Natural killer cell (primary cell): ENCODE measurements around the gene RAB1A. TPM values are rescaled to one million over a fixed set of nuclear protein-coding genes. Genes with fewer than 3 reads are reported as not detected.

Experiments used
- ATAC-seq, 3 donors: fragments of 150-1000 bp in 2 of 3; fragments of 200-7000 bp in 1 of 3; cut with Tn5 transposase; 1 replicate in 1 of 3; 2 replicates in 2 of 3; pipeline ENCODE4 v1.10.0; 2021; ENCODE audit warnings: mild to moderate bottlenecking in 2 of 3, moderate library complexity in 2 of 3
- DNase-seq, 2 donors: peaks; one replicate each; pipeline versions ENCODE4 v3.0.0 to v3.0.0-alpha.2; 2013 to 2021; ENCODE audit warnings: mixed read lengths in 1 of 2
- H3K27ac ChIP-seq: one replicate; pipeline ENCODE4 v1.5.1; 2013; ENCODE audit warnings: mild to moderate bottlenecking, low read length
- H3K27me3 ChIP-seq: one replicate; pipeline ENCODE4 v1.6.1; 2013; ENCODE audit warnings: low read length; ENCODE audit not compliant: control insufficient read depth, insufficient read depth
- H3K36me3 ChIP-seq: one replicate; pipeline ENCODE4 v1.6.1; 2013; ENCODE audit warnings: low read length; ENCODE audit not compliant: control insufficient read depth, insufficient read depth
- H3K4me1 ChIP-seq: one replicate; pipeline ENCODE4 v1.6.1; 2013; ENCODE audit warnings: low read length; ENCODE audit not compliant: control insufficient read depth, insufficient read depth
- H3K4me3 ChIP-seq: one replicate; pipeline ENCODE4 v1.5.1; 2013; ENCODE audit warnings: low read length
- H3K9me3 ChIP-seq: one replicate; pipeline ENCODE4 v1.6.1; 2013; ENCODE audit warnings: low read length; ENCODE audit not compliant: control insufficient read depth, insufficient read depth
- H3K27ac Mint-ChIP-seq, 2 donors: one replicate each; pipeline ENCODE4 v1.8.0; 2022; ENCODE audit warnings: mild to moderate bottlenecking in 2 of 2, mixed read lengths in 2 of 2, moderate library complexity in 1 of 2
- H3K27me3 Mint-ChIP-seq, 2 donors: one replicate each; pipeline ENCODE4 v1.8.0; 2022; ENCODE audit warnings: low read depth in 2 of 2, mixed read lengths in 2 of 2
- H3K36me3 Mint-ChIP-seq: one replicate; pipeline ENCODE4 v1.8.0; 2022; ENCODE audit warnings: mixed read lengths
- H3K4me1 Mint-ChIP-seq, 2 donors: one replicate each; pipeline ENCODE4 v1.8.0; 2022; ENCODE audit warnings: mixed read lengths in 2 of 2
- H3K4me3 Mint-ChIP-seq: one replicate; pipeline ENCODE4 v1.8.0; 2022; ENCODE audit warnings: mild to moderate bottlenecking, moderate library complexity, mixed read lengths
- H3K9me3 Mint-ChIP-seq, 2 donors: one replicate each; pipeline ENCODE4 v1.8.0; 2022; ENCODE audit warnings: mixed read lengths in 2 of 2
- WGBS: methylation state at CpG from one replicate; pipeline ENCODE4 v1.1.7; 2013; ENCODE audit warnings: missing lambda C conversion rate; ENCODE audit not compliant: insufficient coverage; 5-methylcytosine and 5-hydroxymethylcytosine counted together
- intact Hi-C: fragments of 100-400 bp; cut with micrococcal nuclease; formaldehyde crosslinking; loops from one replicate; pipeline ENCODE4 v1.14.2; 2022
- total RNA-seq, 4 donors: library from RNA; stranded (reverse); fragments of 120-200 nt in 1 of 4; gene quantifications; one replicate each; pipeline versions ENCODE4 v1.2.3 to v1.2.4, GENCODE V29; 2013 to 2022
- TF ChIP-seq, protein P1 (sequence below): fragments of 200-600 bp; IDR thresholded peaks from one replicate; pipeline ENCODE4 v1.8.0; 2022; ENCODE audit warnings: antibody characterized with exemption

The RAB1A gene
- total RNA-seq, 3 donors from 2014 or later (not counting 1 experiment from before 2014, with no cell fraction given): 83.5 to 101 (median 93.6) TPM

DNA sequence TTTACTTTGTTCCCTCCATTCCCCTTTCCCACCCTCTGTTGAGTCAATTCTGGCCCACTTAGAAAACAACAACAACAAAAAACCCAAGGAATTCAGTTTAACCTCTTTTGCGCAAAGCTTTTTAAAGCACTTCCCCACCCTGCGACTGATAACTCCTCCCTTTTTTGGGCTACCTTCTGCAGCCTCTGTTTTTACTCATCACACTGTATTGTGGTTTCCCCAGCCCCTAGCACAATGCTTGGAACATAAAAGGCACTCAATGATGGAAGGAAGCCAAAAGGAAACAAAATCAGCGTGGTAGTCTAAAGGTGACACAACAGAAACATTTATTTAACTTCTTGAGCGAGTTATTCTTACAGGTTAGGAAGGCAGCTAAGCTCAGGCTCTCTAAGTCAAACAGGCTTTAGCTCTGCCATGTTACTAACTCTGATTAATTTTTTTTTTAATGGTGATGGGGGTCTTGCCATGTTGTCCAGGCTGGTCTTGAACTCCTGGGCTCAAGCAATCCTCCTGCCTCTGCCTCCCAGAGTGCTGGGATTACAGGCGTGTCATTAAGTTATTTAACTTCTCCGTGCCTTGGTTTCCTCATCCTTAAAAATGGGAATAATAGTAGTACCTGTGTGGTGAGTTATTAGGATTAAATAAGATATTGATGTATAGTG is 72.4 kb downstream of the RAB1A start:
- peak in 1 of 2 donors; percentile 89 for DNase-seq
- TF ChIP-seq, protein P1, sequence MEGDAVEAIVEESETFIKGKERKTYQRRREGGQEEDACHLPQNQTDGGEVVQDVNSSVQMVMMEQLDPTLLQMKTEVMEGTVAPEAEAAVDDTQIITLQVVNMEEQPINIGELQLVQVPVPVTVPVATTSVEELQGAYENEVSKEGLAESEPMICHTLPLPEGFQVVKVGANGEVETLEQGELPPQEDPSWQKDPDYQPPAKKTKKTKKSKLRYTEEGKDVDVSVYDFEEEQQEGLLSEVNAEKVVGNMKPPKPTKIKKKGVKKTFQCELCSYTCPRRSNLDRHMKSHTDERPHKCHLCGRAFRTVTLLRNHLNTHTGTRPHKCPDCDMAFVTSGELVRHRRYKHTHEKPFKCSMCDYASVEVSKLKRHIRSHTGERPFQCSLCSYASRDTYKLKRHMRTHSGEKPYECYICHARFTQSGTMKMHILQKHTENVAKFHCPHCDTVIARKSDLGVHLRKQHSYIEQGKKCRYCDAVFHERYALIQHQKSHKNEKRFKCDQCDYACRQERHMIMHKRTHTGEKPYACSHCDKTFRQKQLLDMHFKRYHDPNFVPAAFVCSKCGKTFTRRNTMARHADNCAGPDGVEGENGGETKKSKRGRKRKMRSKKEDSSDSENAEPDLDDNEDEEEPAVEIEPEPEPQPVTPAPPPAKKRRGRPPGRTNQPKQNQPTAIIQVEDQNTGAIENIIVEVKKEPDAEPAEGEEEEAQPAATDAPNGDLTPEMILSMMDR: no peak
- peaks cover 35% of the 10 kb centered on the region for H3K4me1 ChIP-seq
- peak overlapping the region; percentile 40 to 84 for H3K27ac Mint-ChIP-seq
- ATAC-seq: no peak
- no peaks in the 10 kb centered on the region for H3K27me3 Mint-ChIP-seq
- intact Hi-C loops: loop anchor here (2.0 to 10.0 kb wide), 3 partner anchors 73 to 413 kb away; partner anchors contain the start of gene RAB1A
- peak overlapping the region; percentile 71 for H3K4me3 ChIP-seq
- no peaks in the 10 kb centered on the region for H3K27me3 ChIP-seq
- H3K27ac ChIP-seq: peak overlapping the region; percentile 5
- no peaks in the 10 kb centered on the region for H3K36me3 ChIP-seq
- H3K4me3 Mint-ChIP-seq: peak overlapping the region; percentile 81
- WGBS: 34% methylated on average over 6 of the region's 6 CpGs
- H3K36me3 Mint-ChIP-seq: no peaks in the 10 kb centered on the region
- H3K9me3 Mint-ChIP-seq: no peaks in the 10 kb centered on the region
- no peaks in the 10 kb centered on the region for H3K9me3 ChIP-seq
- H3K4me1 Mint-ChIP-seq: peaks cover 30 to 36% of the 10 kb centered on the region in 2 donors

DNA sequence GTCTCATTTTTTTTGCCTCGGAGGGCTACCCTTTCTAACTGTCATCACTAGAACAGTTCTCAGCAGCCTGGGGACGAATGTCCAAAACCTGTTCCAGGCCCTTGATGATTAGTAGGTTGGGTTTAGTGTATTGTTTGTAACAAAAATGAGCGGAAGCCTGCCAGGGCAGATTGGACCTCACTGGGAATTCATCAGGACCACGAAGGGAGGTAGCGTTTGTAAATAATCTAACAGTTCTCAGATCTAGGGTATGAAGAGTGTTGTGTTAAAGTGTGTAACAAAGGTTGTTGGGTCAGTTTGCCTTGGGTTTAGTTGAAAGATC is 72.9 kb downstream of the RAB1A start:
- intact Hi-C loops: loop anchor here (2.0 to 10.0 kb wide), 3 partner anchors 74 to 412 kb away; partner anchors contain the start of gene RAB1A

DNA sequence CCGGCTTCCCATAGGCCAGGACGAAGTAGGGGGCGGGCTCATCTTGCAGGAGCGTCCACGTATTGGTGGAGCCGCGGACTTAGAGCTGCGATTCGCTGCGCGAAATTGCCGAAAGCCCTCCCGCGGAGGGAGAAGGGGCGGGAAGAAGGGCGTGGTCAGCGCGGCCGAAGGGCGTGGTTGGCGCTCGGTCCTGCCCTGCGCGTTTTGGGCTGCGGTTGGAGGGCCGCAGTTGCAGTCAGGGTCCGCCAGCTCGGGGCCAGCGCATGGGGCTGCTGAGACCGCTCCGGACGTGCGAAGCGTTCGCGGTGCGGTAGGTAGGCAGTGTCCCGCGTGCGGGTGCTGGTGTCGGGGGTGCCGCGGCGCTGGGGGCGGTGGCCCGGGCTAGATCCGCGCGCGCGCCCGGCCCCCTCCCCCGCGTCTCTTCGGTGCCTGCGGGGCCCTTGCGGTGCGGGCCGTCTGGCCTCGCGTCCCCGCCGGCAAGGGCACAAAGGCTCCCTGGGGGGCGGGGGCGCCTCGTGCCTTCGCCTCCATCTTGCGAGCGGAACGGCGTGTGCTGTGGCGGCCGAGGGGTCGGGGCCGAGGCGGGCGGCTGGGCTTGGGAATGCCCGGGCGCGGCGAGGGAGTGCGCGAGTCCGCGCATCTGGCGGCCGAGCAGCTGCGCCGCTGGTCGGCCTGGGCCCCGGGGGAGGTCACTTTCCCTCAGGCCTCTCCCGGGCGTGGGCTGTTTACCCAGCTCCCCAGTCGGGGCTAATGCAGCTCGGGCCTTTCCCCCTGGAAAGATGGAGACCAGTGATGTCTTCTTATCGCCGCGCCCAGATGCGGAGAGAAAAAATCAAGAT is 73.5 kb downstream of the RAB1A start, which contains the start of gene CEP68:
TSS of gene CEP68 (plus strand) at position 202 of the 839 bp plus-strand sequence. CDS start 13,029 bp downstream, outside the sequence.
- DNase-seq (peak; percentile 59 to 95), ATAC-seq (peak; percentile 95 to 99 (median 95))
- H3K9me3 Mint-ChIP-seq: no peaks in the 10 kb centered on the region
- H3K36me3 Mint-ChIP-seq: no peaks in the 10 kb centered on the region
- H3K36me3 ChIP-seq: no peaks in the 10 kb centered on the region
- H3K9me3 ChIP-seq: no peaks in the 10 kb centered on the region
- TF ChIP-seq, protein P1: no peak
- intact Hi-C loops: loop anchor here (2.0 to 10.0 kb wide), 3 partner anchors 74 to 412 kb away; partner anchors contain the start of gene RAB1A
- peak within 1 kb of the TSS; percentile 97 for H3K4me3 Mint-ChIP-seq
- H3K4me1 Mint-ChIP-seq: peaks cover 30 to 36% of the 10 kb centered on the region in 2 donors
- H3K27me3 ChIP-seq: no peaks in the 10 kb centered on the region
- peak within 1 kb of the TSS; percentile 71 for H3K4me3 ChIP-seq
- peak within 1 kb of the TSS; percentile 86 to 93 for H3K27ac Mint-ChIP-seq
- no peaks in the 10 kb centered on the region for H3K27me3 Mint-ChIP-seq
- peaks cover 35% of the 10 kb centered on the region for H3K4me1 ChIP-seq
- WGBS: under 1% methylated on average over 99 of the region's 99 CpGs
- peak within 1 kb of the TSS; percentile 68 for H3K27ac ChIP-seq

More for the DNA sequence above, 72.9 kb downstream of the RAB1A start:
- Mint-ChIP-seq H3K27me3 (no peaks in the 10 kb centered on the region), H3K4me3 (peak overlapping the region; percentile 81), H3K9me3 (no peaks in the 10 kb centered on the region), H3K36me3 (no peaks in the 10 kb centered on the region), H3K4me1 (peaks cover 30 to 36% of the 10 kb centered on the region in 2 donors), H3K27ac (peak overlapping the region; percentile 40 to 84)
- TF ChIP-seq, protein P1: no peak
- Histone ChIP-seq H3K4me3 (peak overlapping the region; percentile 71), H3K4me1 (peaks cover 35% of the 10 kb centered on the region), H3K36me3 (no peaks in the 10 kb centered on the region), H3K9me3 (no peaks in the 10 kb centered on the region), H3K27me3 (no peaks in the 10 kb centered on the region), H3K27ac (peak overlapping the region; percentile 5)
- DNase-seq (no peak), ATAC-seq (no peak)
- 8% methylated on average over 5 of the region's 5 CpGs for WGBS
